NCI-H82 treated with DMSO at 0.1 percent for 48 hours (cell line): ENCODE measurements around the gene STOX2.
"Not testable (repeated sequence)": the region's sequence is repeated elsewhere in the genome, so short reads cannot be mapped to it uniquely, and the experiment has no call there.

Experiments used
- DNase-seq: peaks from one replicate; lab custom pipeline; 2025; ENCODE audit not compliant: unreplicated experiment; lab: John Stamatoyannopoulos, UW

Gene STOX2

GRCh38 chr4:183934761-183935160 lies 29.7 kb downstream of the STOX2 start:
- DNase-seq = no peak

- no peak for DNase-seq
Observed at GRCh38 chr4:183935355-183936005, 30.4 kb downstream of the STOX2 start.

- DNase-seq = no peak
Observed at GRCh38 chr4:183936047-183936446, 30.9 kb downstream of the STOX2 start.

GRCh38 chr4:183936574-183937345 lies 31.7 kb downstream of the STOX2 start:
- no peak for DNase-seq

GRCh38 chr4:183940864-183941263 lies 35.8 kb downstream of the STOX2 start:
- no peak for DNase-seq

- DNase-seq = peak; percentile 20
Observed at GRCh38 chr4:183941964-183942363, 36.9 kb downstream of the STOX2 start.

GRCh38 chr4:183945741-183946140 lies 40.6 kb downstream of the STOX2 start:
- DNase-seq = no peak

GRCh38 chr4:183950536-183950935 lies 45.4 kb downstream of the STOX2 start:
- no peak for DNase-seq

GRCh38 chr4:183952652-183953051 lies 47.5 kb downstream of the STOX2 start:
- not testable (repeated sequence) for DNase-seq

GRCh38 chr4:183959319-183960045 lies 54.4 kb downstream of the STOX2 start:
- no peak for DNase-seq

GRCh38 chr4:183960046-183960420 lies 54.9 kb downstream of the STOX2 start:
- no peak for DNase-seq

GRCh38 chr4:183960962-183961541 lies 55.9 kb downstream of the STOX2 start:
- DNase-seq = no peak

- no peak for DNase-seq
Observed at GRCh38 chr4:183961795-183962194, 56.7 kb downstream of the STOX2 start.

GRCh38 chr4:183962419-183962818 lies 57.3 kb downstream of the STOX2 start:
- DNase-seq = no peak

GRCh38 chr4:183966371-183966770 lies 61.3 kb downstream of the STOX2 start:
- no peak for DNase-seq

GRCh38 chr4:183967266-183967665 lies 62.2 kb downstream of the STOX2 start:
- DNase-seq = no peak

GRCh38 chr4:183968502-183968901 lies 63.4 kb downstream of the STOX2 start:
- no peak for DNase-seq

GRCh38 chr4:183968931-183969330 lies 63.8 kb downstream of the STOX2 start:
- no peak for DNase-seq

- DNase-seq = no peak
Observed at GRCh38 chr4:183969596-183969995, 64.5 kb downstream of the STOX2 start.

GRCh38 chr4:183971929-183972490 lies 66.9 kb downstream of the STOX2 start:
- DNase-seq = no peak

GRCh38 chr4:183977707-183978106 lies 72.6 kb downstream of the STOX2 start:
- no peak for DNase-seq
